NOMO-1 treated with dmso at 0.1 percent for 144 hours (cell line): ENCODE measurements around the gene SORCS2.
"Not testable (repeated sequence)": the region's sequence is repeated elsewhere in the genome, so short reads cannot be mapped to it uniquely, and the experiment has no call there.

Experiments used
- DNase-seq: peaks from one replicate; lab custom pipeline; 2025; ENCODE audit not compliant: unreplicated experiment; lab: John Stamatoyannopoulos, UW

The SORCS2 gene

DNA sequence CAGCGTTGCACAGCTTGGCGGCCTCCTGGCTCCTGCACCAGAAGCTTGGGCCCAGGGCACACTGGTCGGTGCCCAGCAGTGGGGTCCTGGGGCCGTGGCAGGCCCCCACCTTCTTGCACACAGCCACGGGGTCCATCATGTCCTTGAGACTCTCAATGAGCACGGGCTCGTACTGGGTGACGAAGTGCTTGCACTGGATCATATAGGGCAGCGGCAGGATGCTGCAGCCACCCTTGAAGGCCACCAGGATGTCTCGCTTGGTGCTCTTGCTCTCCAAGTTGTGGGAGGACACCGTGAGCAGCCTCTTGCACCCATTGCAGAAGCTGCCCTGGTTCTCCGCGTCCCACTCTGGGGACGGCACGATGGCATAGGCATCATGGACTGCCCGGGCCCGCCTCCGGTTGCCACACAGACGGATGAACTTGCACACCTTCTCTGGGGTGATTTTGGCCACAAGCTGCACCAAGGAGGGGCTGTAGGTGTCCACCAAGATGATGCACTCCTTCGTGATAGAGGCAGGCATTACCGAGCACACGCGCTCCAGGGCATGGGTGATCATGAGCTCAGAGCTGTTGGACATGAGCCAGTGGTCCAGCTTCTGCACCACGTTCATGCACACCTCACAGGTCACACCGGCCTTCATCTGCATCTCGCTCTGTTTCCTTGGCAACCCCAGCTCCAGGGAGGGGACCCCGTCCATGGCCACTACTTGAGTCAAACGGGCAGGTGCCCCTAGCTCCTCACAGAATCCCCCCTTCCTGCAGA, 241.2 kb downstream of the SORCS2 start:
- DNase-seq = no peak

GRCh38 chr4:7434141-7434765, 241.9 kb downstream of the SORCS2 start:
- no peak for DNase-seq

- no peak for DNase-seq
Measured at GRCh38 chr4:7434766-7435150, 242.4 kb downstream of the SORCS2 start, which contains the start of gene PSAPL1. Gene PSAPL1, minus strand, starts transcription at chr4:7434930. Its CDS starts 51 bp downstream, at chr4:7434879.

GRCh38 chr4:7435471-7436061, 243.2 kb downstream of the SORCS2 start:
- DNase-seq = no peak

DNA sequence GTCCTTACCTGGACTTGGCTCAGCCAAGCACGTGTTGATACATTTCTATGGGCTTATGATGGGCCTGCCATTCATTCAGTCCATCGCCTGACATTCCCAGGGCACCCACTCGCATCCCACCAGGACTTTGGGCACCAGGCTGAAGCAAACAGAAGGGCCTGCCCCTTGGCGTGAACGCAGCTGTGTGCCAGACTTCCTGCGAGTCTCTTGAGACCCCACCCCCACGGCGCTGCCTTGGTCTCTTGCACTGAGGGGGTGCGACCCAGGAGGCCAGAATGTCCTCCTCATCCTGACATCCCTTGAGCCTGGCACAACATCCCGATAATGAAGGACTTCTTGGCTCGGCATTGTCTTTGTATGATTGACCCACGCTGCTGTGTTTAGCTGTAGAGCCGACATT, 243.9 kb downstream of the SORCS2 start:
- DNase-seq = no peak

GRCh38 chr4:7439699-7440098, 247.4 kb downstream of the SORCS2 start:
- no peak for DNase-seq

DNA sequence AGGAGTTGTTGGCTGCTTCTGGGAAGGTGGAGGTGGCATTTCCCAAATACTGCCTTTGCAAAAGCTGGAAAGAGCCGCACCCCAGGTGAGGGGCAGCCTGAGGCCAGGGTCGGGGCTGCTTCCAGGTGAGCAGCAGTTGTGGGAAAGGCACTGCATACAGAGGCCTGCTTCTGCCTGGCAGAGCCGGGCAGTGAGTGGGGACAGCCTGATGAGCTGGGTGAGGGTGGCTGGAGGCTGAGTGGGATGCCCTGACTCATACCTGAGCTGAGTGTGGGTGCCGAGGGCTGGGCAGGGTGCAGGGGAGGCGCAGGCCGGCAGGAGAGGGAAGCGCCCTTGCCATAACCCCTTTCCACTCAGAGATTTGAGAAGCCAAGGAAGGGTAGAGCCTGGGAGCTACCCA, 248.9 kb downstream of the SORCS2 start:
- DNase-seq = no peak

- DNase-seq = no peak
Measured at GRCh38 chr4:7442574-7443162, 250.3 kb downstream of the SORCS2 start.

DNA sequence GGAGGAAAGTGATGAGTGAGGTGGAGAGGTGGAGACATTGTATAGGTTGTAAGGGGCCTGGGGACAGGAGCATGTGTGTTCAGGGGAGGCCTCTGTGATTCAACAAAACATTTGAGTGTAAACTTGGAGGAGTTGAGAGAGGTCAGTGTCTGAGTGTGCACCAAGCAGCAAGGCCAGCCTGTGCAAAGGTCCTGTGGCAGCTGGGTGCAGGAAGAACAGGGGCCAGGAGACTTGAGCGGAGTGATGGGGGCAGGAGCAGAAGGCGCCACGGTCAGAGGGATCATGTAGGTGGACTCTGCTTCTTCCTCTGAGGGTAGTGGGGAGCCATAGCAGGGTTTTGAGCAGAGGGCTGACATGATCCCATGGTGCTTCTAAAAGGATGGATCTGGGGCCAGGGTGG, 252.0 kb downstream of the SORCS2 start:
- no peak for DNase-seq

DNA sequence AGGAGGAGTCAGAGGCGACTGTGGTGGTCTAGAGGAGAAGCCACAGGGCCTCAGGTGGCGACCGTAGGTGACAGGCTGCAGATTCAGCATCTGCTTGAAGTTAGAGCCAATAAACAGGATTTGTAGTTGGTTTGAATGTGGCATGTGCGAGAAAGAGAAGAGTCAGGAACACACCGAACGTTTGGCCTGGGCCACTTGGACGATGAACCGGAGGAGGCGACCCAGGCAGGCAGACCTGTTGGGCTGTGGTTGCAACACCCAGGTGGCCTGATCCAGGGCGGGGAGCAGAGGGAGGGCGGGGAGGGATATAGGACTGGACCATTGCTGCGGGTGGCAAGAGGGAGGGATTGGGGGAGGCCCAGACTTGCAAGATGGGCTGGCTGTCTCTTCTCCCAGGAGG, 252.4 kb downstream of the SORCS2 start:
- DNase-seq = no peak

DNA sequence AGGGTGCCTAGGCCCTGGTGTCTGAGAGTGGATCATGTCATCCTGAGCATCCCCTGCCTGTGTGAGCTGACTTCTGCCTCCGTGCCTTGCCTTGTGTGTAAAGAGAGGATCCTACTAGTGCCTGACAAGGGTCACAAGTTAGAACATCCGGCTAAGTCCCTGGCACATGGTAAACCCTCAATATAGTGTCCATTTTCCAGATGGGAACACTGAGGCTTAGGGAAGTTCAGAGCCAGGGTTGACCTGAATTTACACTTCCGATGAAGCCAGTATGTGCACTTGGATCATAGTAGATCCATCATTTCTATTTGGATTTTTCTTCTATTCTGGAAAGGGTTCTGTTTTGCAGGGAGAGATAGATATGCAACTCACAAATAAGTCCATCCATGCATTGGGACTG, 254.9 kb downstream of the SORCS2 start:
- DNase-seq = no peak

DNA sequence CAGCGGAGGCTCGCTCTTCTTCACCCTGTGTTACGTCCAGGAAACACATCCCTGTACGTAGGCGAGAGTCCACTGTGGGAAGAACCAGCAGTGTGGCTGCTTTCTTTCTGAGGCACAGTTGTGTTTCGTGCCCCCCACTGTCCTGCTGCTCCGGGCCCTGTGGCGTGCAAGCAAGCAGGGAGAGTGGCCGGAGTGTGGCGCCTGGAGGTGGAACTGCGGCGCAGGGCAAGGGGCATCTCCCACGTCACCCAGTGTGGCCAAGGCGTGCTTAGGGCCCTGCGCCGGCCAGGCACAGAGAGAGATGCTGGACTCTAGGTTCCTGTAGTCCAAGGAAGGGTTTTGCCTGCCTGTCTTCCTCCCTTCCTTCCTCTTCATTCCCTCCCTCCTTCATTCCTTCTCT, 255.7 kb downstream of the SORCS2 start:
- DNase-seq = no peak

GRCh38 chr4:7450775-7451433, 258.6 kb downstream of the SORCS2 start:
- no peak for DNase-seq

DNA sequence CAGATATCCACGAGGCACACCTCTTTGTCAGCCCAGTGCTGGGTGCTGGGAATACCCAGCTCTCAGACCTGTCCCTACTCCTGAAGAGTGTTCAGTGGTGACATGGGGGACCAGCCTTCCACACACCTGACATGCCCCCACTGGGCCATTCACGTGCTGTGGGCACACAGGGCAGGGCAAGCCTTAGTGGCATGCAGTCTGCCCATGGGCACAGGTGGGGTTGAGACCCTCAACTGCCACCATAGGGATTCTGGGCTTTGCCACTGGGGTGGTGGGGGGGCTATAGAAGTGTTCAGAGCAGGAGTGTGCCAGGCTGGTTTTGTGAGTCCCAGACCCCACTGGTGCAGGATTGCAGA, 259.1 kb downstream of the SORCS2 start:
- no peak for DNase-seq

DNA sequence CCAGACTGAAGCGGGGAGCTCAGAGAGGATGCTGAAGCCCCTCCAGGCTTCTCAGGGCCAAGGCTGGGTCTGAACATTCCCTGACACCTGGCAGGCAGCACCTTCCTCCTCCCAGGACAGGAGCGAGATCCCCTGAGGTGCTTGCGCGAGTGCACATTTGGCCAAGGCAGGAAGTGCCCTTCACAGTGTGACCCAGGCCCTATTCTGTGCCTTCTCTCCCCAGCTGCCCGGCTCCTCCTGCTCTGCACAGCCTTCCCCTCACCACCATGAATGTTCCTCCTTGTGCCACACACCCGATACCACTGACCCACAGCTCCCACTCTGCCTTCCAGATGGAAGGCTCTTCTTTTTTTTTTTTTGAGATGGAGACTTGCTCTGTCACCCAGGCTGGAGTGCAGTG, 259.5 kb downstream of the SORCS2 start:
- DNase-seq = no peak

- not testable (repeated sequence) for DNase-seq
Measured at GRCh38 chr4:7452802-7453201, 260.5 kb downstream of the SORCS2 start.

- DNase-seq = no peak
Measured at GRCh38 chr4:7457201-7458065, 265.1 kb downstream of the SORCS2 start.

GRCh38 chr4:7458066-7458425, 265.7 kb downstream of the SORCS2 start:
- DNase-seq = no peak

DNA sequence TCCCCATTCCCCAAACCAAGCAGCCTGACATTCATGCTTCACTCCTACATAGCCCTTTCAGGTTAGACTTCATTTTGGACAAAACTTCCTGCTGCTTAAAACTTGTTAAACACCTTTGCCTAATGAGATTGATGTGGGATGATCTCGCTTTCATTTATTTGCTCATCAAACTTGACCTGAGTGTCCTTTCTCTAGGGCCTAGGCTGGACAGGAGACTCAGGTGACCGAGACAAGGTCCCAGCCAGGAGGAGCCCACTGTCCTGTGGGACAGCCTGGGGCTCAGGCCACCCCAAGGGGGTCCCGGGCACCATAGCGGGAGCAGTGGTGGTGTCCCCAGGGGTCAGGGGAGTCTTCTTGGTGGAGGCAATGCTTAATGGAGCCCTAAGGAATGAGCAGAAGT, 266.1 kb downstream of the SORCS2 start:
- no peak for DNase-seq

- no peak for DNase-seq
Measured at GRCh38 chr4:7459471-7459870, 267.1 kb downstream of the SORCS2 start.

GRCh38 chr4:7460566-7460965, 268.2 kb downstream of the SORCS2 start:
- DNase-seq = no peak
